Erythroblast (primary cell): Measurements from ENCODE around the gene COA8.

Experiments
- GATA1 ChIP-seq: IDR thresholded peaks from 2 replicates; pipeline ENCODE4 v1.6.1; 2011; ENCODE audit warnings: low read depth, mild to moderate bottlenecking, control low read depth, low read length, moderate library complexity
- POLR2A ChIP-seq: IDR thresholded peaks from 2 replicates; pipeline ENCODE4 v1.6.1; 2011; ENCODE audit warnings: mild to moderate bottlenecking, low read length

- TF ChIP-seq POLR2A (no peak), GATA1 (no peak)
Observed at GRCh38 chr14:103563226-103563620, 463 bp downstream of the COA8 start.
